ENCODE results near the gene RNF7.

DNA sequence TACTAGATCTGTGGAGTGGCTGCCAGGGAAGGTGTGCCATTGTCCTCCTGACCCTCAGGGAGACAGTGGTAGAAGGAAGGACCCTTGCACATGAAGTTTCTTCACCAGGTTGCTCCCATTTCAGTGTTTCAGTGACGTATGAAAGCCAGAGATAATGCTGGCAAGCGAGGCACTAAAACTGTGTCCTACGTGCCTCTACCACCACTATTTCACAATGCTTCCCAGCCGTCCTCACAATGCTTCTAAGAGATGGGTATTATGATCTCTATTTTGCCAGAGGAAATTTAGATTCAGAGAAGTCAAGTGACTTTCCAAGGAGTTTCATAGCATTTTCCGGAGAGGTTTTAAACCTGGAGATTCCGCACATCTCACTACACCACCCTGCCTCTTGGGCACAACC is 28.0 kb upstream of the RNF7 start:
- TF ChIP-seq, protein P1, sequence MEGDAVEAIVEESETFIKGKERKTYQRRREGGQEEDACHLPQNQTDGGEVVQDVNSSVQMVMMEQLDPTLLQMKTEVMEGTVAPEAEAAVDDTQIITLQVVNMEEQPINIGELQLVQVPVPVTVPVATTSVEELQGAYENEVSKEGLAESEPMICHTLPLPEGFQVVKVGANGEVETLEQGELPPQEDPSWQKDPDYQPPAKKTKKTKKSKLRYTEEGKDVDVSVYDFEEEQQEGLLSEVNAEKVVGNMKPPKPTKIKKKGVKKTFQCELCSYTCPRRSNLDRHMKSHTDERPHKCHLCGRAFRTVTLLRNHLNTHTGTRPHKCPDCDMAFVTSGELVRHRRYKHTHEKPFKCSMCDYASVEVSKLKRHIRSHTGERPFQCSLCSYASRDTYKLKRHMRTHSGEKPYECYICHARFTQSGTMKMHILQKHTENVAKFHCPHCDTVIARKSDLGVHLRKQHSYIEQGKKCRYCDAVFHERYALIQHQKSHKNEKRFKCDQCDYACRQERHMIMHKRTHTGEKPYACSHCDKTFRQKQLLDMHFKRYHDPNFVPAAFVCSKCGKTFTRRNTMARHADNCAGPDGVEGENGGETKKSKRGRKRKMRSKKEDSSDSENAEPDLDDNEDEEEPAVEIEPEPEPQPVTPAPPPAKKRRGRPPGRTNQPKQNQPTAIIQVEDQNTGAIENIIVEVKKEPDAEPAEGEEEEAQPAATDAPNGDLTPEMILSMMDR (IDR thresholded peaks at IDR 0.05) = no peak
- no peak for TF ChIP-seq POLR2A (IDR thresholded peaks at IDR 0.05)
